WTC11 (cell line): ENCODE data around the gene RGS11. TPM values are rescaled to one million over a fixed set of nuclear protein-coding genes. Genes with fewer than 3 reads are reported as not detected.

Experiments used
- ATAC-seq: fragments of 200-7000 bp; cut with Tn5 transposase; 2 replicates; pipeline ENCODE4 v1.10.0; 2021; ENCODE audit warnings: mild to moderate bottlenecking, moderate library complexity
- CTCF ChIA-PET: fragments of 300-600 bp; sonication (Branson Sonifier 250); formaldehyde crosslinking; loops from one replicate; lab custom pipeline; 2021; ENCODE audit warnings: antibody characterized with exemption; lab: Charles Lee
- POLR2A ChIA-PET: fragments of 350-600 bp; sonication (Branson Sonifier 250); formaldehyde crosslinking; loops from one replicate; lab custom pipeline; 2021; ENCODE audit warnings: antibody characterized with exemption; lab: Charles Lee
- DNase-seq: peaks from one replicate; pipeline ENCODE4 v3.0.0; 2021; ENCODE audit warnings: low spot score
- H3K27ac Mint-ChIP-seq: 2 replicates; pipeline ENCODE4 v1.8.0; 2021; ENCODE audit warnings: mixed read lengths
- H3K27me3 Mint-ChIP-seq: 2 replicates; pipeline ENCODE4 v1.8.0; 2021; ENCODE audit warnings: low read depth, mild to moderate bottlenecking, moderate library complexity, mixed read lengths
- H3K36me3 Mint-ChIP-seq: 2 replicates; pipeline ENCODE4 v1.8.0; 2021; ENCODE audit warnings: mixed read lengths
- H3K4me1 Mint-ChIP-seq: 2 replicates; pipeline ENCODE4 v1.8.0; 2022; ENCODE audit warnings: mixed read lengths
- H3K4me3 Mint-ChIP-seq: 2 replicates; pipeline ENCODE4 v1.8.0; 2021; ENCODE audit warnings: mild to moderate bottlenecking, moderate library complexity, mixed read lengths
- H3K9me3 Mint-ChIP-seq: 2 replicates; pipeline ENCODE4 v1.8.0; 2021; ENCODE audit warnings: mixed read lengths
- AFF4 ChIP-seq: sonication (generic); formaldehyde crosslinking; IDR thresholded peaks from 2 replicates; pipeline ENCODE4 v1.8.1; 2023; ENCODE audit warnings: mild to moderate bottlenecking, missing genetic modification reagents, borderline replicate concordance
- ATF2 ChIP-seq: sonication (generic); formaldehyde crosslinking; IDR thresholded peaks from 2 replicates; pipeline ENCODE4 v1.8.1; 2022; ENCODE audit warnings: low read depth, missing genetic modification reagents, borderline replicate concordance
- CREM ChIP-seq: sonication (generic); formaldehyde crosslinking; IDR thresholded peaks from 2 replicates; pipeline ENCODE4 v1.8.1; 2022; ENCODE audit warnings: mild to moderate bottlenecking, missing genetic modification reagents, moderate library complexity
- ELF4 ChIP-seq: sonication (generic); formaldehyde crosslinking; IDR thresholded peaks from 2 replicates; pipeline ENCODE4 v1.8.1; 2022; ENCODE audit warnings: low read depth, mild to moderate bottlenecking, moderate library complexity, missing genetic modification reagents
- FOXK1 ChIP-seq: sonication (generic); formaldehyde crosslinking; IDR thresholded peaks from 2 replicates; pipeline ENCODE4 v1.8.0; 2022; ENCODE audit warnings: mild to moderate bottlenecking, moderate library complexity, missing genetic modification reagents
- GTF2I ChIP-seq: fragments of 250-450 bp; sonication (Bioruptor Pico); conservative IDR thresholded peaks from 2 replicates; pipeline ENCODE4 v1.4.0; 2021; ENCODE audit warnings: mild to moderate bottlenecking
- JUN ChIP-seq: sonication (generic); formaldehyde crosslinking; IDR thresholded peaks from 2 replicates; pipeline ENCODE4 v1.8.0; 2023; ENCODE audit warnings: mild to moderate bottlenecking, missing genetic modification reagents
- MXD4 ChIP-seq: fragments of 250-450 bp; sonication (Bioruptor Pico); IDR thresholded peaks from 2 replicates; pipeline ENCODE4 v1.8.0; 2021; ENCODE audit warnings: mild to moderate bottlenecking, moderate library complexity, borderline replicate concordance
- NR2C2 ChIP-seq: sonication (generic); formaldehyde crosslinking; IDR thresholded peaks from 2 replicates; pipeline ENCODE4 v1.8.0; 2022; ENCODE audit warnings: mild to moderate bottlenecking, missing genetic modification reagents
- RORB ChIP-seq: fragments of 250-450 bp; sonication (Bioruptor Pico); IDR thresholded peaks from 2 replicates; pipeline ENCODE4 v1.9.0; 2021; ENCODE audit warnings: mild to moderate bottlenecking
- SP1 ChIP-seq: sonication (generic); formaldehyde crosslinking; conservative IDR thresholded peaks from 2 replicates; pipeline ENCODE4 v1.8.1; 2022; ENCODE audit warnings: missing genetic modification reagents
- TEAD1 ChIP-seq: sonication (generic); formaldehyde crosslinking; IDR thresholded peaks from 2 replicates; pipeline ENCODE4 v1.8.0; 2022; ENCODE audit warnings: mild to moderate bottlenecking, missing genetic modification reagents
- TP53 ChIP-seq: sonication (generic); formaldehyde crosslinking; IDR thresholded peaks from 2 replicates; pipeline ENCODE4 v1.8.1; 2023; ENCODE audit warnings: mild to moderate bottlenecking, missing genetic modification reagents
- USF1 ChIP-seq: sonication (generic); formaldehyde crosslinking; IDR thresholded peaks from 2 replicates; pipeline ENCODE4 v1.8.0; 2022; ENCODE audit warnings: mild to moderate bottlenecking, missing genetic modification reagents
- ZBTB43 ChIP-seq: sonication (generic); formaldehyde crosslinking; IDR thresholded peaks from 2 replicates; pipeline ENCODE4 v1.8.1; 2023; ENCODE audit warnings: mild to moderate bottlenecking, missing genetic modification reagents
- ZNF121 ChIP-seq: sonication (generic); formaldehyde crosslinking; IDR thresholded peaks from 2 replicates; pipeline ENCODE4 v1.8.0; 2023; ENCODE audit warnings: missing genetic modification reagents
- ZNF281 ChIP-seq: sonication (generic); formaldehyde crosslinking; IDR thresholded peaks from 2 replicates; pipeline ENCODE4 v1.8.0; 2023; ENCODE audit warnings: mild to moderate bottlenecking, missing genetic modification reagents
- ZNF396 ChIP-seq: fragments of 250-450 bp; sonication (Bioruptor Pico); IDR thresholded peaks from 2 replicates; pipeline ENCODE4 v1.8.0; 2021; ENCODE audit warnings: mild to moderate bottlenecking, moderate library complexity, borderline replicate concordance
- ZNF416 ChIP-seq: fragments of 250-450 bp; sonication (Bioruptor Pico); IDR thresholded peaks from 2 replicates; pipeline ENCODE4 v1.9.0; 2021; ENCODE audit warnings: mild to moderate bottlenecking, inconsistent platforms
- ZSCAN18 ChIP-seq: fragments of 250-450 bp; sonication (Bioruptor Pico); IDR thresholded peaks from 2 replicates; pipeline ENCODE4 v2.1.2; 2022; ENCODE audit warnings: mild to moderate bottlenecking, moderate library complexity
- total RNA-seq: library from RNA; stranded (reverse); gene quantifications from 3 replicates; pipeline ENCODE4 v1.2.3, GENCODE V29; 2021

The RGS11 gene
- total RNA-seq, 1 experiment from 2014 or later, result 1.8 TPM

- H3K36me3 Mint-ChIP-seq, result peaks cover 10% of the 10 kb centered on the region; the same call in 1 of the 2 replicates
- DNase-seq, result no peak
- no peak overlapping the region for H3K4me3 Mint-ChIP-seq
- ATAC-seq, result no peak
- TF ChIP-seq TP53 (CRISPR knock-in tag), result no peak
- TF ChIP-seq CREM (CRISPR knock-in tag), result no peak
- no peak for TF ChIP-seq ELF4 (CRISPR knock-in tag)
- no peak for TF ChIP-seq RORB (CRISPR knock-in tag)
- TF ChIP-seq ZBTB43 (CRISPR knock-in tag), result no peak
- no peak for TF ChIP-seq ZNF281 (CRISPR knock-in tag)
- no peak for TF ChIP-seq NR2C2 (CRISPR knock-in tag)
- no peak for TF ChIP-seq JUN
- no peak for TF ChIP-seq MXD4 (CRISPR knock-in tag)
- no peak for TF ChIP-seq ZNF416
- no peak for TF ChIP-seq USF1 (CRISPR knock-in tag)
- no peak for TF ChIP-seq TEAD1 (CRISPR knock-in tag)
- TF ChIP-seq ATF2 (CRISPR knock-in tag), result no peak
- no peak for TF ChIP-seq ZNF121 (CRISPR knock-in tag)
- no peak for TF ChIP-seq FOXK1
- TF ChIP-seq AFF4 (CRISPR knock-in tag), result no peak
- no peak for TF ChIP-seq SP1 (CRISPR knock-in tag)
- TF ChIP-seq GTF2I (CRISPR knock-in tag), result no peak
- TF ChIP-seq ZSCAN18 (CRISPR knock-in tag), result no peak
- TF ChIP-seq ZNF396, result no peak
- peaks cover 23% of the 10 kb centered on the region for H3K27me3 Mint-ChIP-seq
- no peaks in the 10 kb centered on the region for H3K9me3 Mint-ChIP-seq
- no peak overlapping the region for H3K27ac Mint-ChIP-seq
- no peaks in the 10 kb centered on the region; the same call in 1 of the 2 replicates for H3K4me1 Mint-ChIP-seq
- ChIA-PET CTCF (no interaction called here), POLR2A (no interaction called here)
These were observed 6.7 kb upstream of the RGS11 start for GRCh38 chr16:282491-282890.
